HG03457 (cell line): ENCODE data around the gene TBC1D24.

Experiments used
- ATAC-seq: cut with Tn5 transposase; IDR thresholded peaks from one replicate; pipeline ENCODE4 v1.9.1; 2021; ENCODE audit warnings: moderate number of reproducible peaks; ENCODE audit not compliant: unreplicated experiment

Gene TBC1D24

DNA sequence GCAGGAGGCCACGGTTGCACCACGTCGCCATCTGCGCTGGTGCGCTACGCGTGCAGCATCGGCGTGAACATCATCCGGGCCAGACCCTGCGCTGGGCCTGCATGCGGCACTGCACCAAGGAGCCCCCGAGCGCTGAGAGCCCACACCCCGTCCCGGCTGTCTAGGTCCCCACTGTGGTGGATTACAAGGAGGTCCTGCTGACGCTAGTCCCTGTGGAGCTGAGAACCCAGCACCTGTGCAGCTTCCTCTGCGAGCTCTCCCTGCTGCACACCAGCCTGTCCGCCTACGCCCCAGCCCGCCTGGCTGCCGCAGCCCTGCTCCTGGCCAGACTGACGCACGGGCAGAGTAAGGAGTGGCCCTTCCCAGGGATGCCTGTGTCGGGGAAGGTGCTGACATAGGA lies 25.8 kb upstream of the TBC1D24 start:
- ATAC-seq, result no peak

DNA sequence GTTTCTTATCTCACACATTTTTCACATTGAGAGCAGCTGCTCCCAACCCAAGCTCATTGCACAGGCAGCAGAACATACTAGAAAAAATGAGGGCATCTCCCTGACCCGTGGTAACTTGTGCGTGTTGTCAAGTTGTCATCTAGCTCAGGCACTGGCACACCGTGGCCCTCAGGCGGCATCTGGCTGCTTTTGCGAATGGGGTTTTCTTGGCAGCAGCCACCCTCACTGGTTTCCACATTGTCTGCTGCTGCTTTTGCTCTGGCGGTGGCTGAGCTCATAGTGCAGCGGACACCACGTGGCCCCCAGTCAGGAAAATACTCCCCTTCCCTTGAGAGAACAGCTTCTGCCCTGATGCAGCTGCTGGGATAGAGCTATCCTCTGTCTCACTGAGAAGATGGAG lies 24.4 kb upstream of the TBC1D24 start:
- no peak for ATAC-seq

DNA sequence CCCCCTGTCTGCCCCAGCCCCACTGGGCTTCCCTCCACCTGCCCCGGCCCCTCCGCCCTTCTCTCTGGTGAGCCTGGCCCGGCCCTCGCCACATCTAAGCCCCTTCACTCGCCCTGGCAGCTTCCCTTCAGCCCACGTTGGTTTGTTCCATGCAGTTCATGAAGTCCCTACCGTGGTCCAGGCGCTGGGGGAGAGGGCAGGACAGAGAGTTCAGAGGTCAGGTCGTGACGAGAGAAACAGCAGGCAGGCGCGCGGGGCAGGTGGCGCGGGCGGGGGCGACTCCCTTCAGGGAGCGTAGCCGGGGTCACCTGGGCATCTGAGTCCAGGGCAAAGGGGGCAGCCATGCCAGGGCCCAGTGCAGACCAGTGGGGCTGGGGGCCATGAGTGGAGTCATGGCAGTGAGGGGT lies 23.9 kb upstream of the TBC1D24 start:
- ATAC-seq, result no peak

DNA sequence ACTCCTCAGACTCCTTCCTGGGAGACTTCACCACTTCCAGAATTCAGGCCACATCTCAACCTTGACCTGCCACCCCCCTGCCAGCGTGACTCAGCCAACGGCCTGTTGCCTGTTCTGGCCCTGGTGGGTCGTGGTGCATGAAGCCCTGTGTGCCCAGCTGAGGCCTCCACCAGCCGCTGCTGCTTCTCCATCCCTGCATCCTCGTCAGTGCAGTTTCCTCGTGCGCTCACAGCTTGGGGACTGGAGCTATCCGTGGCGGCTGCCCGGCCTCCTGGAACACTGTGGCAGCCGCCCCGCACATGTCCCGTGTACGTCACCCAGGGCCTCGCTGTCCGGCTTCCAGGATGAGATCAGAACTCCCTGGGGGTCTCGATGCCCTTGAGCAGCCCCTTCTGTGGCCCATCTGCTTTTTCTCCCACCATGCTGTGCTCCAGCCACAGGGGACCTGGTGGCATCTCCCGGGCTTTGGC lies 23.0 kb upstream of the TBC1D24 start:
- no peak for ATAC-seq

DNA sequence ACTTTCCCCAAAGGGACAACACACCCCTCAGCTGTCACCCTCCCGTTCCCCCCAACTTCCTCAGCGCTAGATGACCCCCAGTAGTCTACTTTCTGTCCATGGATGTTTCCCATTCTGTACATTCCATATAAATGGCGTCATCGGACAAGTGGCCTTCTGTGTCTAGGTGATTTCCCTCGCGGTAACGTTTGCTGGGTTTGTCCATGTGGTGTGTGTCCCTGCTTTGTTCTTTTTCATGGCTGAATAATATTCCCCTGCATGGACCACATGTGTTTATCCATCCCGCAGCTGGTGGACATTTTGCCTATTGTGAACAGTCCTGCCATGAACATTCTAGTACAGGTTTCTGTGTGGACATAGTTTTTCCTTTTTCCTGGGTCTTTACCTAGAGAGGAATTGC lies 22.3 kb upstream of the TBC1D24 start:
- no peak for ATAC-seq

DNA sequence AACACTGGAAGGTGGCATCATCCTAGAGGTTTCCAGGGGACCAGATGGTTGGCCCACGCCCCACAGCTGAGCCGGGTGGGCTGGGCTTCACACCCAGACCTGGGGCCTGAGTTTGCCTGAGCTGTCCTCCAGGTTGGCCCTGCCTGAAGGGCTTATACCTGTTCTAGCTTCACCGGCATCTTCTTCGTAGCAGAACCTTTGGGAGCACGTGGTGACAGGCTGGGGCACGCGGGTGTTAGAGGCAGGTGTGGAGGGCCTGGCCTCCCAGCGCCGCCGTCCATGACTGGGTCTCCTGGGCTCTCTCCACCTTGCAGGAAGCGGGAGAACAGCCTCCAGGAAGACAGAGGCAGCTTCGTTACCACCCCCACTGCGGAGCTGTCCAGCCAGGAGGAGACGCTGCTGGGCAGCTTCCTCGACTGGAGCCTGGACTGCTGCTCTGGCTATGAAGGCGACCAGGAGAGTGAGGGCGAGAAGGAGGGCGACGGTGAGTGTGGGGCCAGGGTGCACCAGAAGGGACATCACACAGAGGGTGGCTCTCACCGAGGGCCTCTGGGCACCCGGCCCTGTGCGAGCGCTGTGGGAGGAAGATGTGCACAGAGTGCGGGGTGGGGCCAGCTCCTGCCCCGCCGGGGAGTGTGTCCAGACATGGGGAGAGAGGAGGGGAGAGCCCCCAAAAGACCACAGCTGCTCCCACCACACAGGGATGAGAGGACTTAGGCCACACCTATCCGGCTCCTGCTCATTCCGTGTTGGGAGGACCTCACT lies 19.7 kb upstream of the TBC1D24 start:
- ATAC-seq, result no peak

DNA sequence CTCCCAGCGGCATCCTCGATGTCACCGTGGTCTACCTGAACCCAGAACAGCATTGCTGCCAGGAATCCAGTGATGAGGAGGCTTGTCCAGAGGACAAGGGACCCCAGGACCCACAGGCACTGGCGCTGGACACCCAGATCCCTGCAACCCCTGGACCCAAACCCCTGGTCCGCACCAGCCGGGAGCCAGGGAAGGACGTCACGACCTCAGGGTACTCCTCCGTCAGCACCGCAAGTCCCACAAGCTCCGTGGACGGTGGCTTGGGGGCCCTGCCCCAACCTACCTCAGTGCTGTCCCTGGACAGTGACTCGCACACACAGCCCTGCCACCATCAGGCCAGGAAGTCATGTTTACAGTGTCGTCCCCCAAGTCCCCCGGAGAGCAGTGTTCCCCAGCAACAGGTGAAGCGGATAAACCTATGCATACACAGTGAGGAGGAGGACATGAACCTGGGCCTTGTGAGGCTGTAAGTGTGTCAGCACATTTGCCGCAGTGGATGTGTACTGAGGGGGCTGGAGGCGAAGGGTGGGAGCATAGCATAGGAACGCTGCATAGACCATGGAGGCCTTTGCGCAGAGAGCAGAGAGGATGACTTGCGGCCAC lies 18.3 kb upstream of the TBC1D24 start:
- no peak for ATAC-seq

DNA sequence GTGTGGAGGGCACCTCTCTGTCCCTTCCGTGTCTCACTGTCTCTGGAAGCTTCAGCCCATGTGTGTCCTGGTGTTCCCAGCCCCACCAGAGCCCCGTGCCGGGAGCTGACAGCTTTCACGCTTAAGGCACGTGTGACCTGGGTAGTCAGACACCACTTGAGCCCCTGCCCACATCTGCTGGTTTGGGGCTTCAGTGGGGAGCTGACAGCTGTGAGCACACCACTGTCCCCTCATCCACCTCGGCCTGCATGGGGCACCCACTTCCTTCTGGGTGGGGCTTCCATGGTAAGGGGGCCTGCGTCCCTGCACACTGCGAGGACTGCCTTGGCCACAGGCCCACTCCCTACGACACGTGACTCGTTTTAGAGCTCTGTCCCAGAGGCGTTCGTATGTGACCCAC lies 17.7 kb upstream of the TBC1D24 start:
- ATAC-seq, result no peak

DNA sequence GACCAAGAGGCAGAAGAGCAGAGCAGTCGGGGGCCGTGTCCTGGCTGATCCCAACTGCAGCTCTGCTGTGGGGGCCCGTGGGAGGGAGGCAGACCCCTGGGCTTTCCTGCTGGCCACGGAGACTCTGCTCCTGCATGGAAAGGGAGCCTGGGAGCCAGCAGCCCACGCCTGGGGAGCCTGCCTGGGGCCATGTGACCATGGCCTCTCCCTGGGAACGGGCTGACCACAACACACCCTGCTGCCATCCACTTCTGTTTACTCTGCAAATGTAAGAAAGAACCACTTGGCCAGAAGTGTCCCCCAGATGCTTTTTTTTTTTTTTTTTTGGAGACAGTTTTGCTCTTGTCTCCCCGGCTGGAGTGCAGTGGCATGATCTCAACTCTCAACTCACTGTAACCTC lies 17.0 kb upstream of the TBC1D24 start:
- ATAC-seq, result no peak

DNA sequence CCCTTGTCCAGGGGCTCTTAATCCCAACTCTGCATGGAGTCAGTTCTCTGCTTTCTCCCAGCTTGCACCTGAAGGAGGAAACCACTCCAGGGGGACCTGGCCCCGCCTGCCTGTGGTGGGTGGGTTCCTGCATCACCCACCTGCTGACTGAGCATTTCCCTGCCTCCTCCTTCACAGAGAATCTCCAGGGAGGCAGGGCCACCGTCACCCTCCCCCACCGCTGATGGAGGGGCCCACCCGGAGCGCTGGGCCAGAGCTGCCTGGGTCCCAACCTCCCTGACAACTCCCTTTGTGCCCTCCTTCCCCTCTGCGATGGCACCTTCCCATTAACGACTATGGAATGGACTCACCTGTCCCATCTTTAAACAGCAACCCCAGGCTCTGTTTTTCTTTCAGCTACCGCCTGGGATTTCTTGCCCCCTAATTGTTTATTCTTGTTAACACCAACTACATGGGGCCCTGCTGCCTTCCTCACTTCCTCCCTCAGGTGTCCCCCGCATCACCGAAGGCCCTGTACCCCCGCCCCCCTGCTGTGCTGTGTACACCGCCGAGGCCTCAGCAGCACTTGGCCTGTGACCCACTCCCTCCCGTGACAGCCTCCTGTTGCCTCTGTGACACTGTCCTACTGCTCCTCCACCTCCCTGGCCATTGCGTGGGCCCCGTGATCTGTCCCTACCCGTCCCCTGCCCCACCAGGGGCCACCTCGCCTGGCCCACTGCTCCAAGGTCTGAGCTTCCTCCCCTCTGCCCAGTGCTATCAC lies 15.9 kb upstream of the TBC1D24 start:
- peak; percentile 3 for ATAC-seq

DNA sequence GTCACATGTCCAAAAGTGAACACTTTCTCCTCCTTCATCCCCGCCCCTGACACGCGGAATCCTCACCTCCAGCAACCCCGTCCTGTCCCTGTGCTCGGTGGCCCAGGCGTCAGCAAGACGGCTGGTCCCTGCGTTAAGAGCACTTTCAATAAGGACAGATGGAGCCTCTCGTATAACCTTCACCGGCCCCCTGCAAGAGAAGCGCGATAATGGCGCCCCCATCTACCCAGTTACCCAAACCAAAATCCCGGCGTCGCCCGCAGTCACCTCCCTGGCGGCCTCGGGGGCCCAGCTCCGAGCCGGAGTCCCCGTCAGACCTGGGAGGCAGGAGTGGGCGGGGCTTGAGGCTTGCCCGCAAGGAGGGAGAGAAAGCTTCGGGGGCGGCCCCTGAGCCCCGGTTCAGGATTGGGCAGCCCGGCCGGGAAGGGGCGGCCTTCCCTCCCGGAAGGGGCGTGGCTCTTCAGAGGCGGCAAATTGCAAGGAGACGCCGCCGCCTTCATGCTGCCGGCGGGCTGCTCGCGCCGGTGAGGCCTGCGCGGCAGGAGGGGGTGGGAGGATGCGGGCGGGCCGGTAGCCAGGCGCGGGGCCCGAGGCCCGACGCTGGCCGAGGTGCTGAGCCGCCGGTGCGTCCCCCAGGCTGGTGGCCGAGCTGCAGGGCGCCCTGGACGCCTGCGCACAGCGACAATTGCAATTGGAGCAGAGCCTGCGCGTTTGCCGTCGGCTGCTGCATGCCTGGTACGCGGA lies 15.1 kb upstream of the TBC1D24 start, which contains the start of gene TEDC2:
TEDC2 (plus strand) TSS at position 463 of the 744 bp plus-strand sequence; CDS start at position 499, 36 bp downstream.
- peak; percentile 59 for ATAC-seq

DNA sequence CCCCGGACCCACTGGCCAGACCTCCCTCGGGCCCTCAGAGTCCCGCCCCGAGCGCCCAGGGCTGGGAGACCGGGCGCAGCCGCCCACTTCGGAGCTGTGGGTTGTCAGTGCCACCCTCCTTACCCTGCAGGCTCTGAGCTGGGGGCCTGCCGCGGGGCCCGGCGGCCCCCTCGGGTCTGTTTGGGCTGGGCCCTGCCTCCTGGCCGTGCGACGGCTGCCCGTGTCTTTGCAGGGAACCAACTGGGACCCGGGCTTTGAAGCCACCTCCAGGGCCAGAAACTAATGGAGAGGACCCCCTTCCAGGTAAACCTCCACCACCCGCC lies 14.6 kb upstream of the TBC1D24 start:
- ATAC-seq, result peak; percentile 13

DNA sequence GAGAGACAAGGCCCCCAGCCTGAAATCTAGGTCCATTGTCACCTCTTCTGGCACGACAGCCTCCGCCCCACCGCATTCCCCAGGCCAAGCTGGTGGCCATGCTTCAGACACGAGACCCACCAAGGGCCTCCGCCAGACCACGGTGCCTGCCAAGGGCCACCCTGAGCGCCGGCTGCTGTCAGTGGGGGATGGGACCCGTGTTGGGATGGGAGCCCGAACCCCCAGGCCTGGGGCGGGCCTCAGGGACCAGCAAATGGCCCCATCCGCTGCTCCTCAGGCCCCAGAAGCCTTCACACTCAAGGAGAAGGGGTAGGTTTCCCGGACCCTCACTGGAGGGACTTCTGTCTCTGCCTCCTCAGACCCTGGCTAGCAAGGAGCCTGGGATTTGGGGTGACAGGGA lies 14.0 kb upstream of the TBC1D24 start:
- no peak for ATAC-seq

DNA sequence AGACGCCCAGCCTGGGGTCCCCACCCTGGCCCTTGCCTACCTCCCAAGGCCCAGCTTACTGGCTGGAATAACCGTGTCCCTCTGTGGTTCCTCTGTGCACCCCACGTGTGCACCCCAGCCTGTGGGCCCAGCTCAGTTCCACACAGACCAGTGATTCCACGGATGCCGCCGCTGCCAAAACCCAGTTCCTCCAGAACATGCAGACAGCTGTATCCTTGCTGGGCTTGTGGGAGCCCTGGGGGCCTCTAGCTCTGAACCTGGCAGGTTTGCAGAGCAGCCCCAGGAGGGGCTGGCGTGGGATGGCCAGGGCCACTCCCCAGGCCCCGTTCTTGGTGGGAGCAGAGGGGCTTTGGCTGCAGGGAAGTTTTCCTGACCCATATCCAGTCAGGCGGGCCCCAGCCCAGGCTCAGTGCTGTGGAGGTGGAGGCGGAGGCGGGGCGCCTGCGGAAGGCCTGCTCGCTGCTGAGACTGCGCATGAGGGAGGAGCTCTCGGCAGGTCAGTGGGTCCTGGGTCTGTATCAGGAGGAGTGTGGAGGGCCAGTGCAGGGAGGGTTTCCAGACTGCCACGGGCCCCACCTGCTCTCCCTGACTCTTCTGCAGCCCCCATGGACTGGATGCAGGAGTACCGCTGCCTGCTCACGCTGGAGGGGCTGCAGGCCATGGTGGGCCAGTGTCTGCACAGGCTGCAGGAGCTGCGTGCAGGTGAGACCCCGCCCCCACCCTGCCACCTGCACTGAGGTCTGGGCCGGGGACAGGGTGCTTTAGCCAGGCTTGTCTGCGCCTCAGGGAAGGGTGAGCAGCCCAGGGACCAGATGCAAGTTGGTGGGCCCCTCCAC lies 12.7 kb upstream of the TBC1D24 start:
- no peak for ATAC-seq

DNA sequence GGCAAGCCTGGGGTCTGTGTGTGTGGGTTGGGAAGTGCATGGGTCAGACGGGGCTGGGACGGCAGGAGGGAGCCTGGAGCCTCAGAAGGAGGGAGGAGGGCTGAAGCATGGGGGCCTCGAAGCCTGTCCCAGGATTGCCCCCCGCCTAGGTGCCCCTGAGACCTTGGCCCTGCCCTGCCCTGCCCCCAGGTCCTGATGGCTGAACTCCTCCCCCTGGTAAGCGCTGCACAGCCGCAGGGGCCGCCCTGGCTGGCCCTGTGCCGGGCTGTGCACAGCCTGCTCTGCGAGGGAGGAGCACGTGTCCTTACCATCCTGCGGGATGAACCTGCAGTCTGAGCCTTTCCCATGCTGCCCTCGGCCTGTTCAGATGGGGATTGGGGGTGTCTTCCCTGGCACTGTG lies 10.6 kb upstream of the TBC1D24 start:
- ATAC-seq, result no peak

DNA sequence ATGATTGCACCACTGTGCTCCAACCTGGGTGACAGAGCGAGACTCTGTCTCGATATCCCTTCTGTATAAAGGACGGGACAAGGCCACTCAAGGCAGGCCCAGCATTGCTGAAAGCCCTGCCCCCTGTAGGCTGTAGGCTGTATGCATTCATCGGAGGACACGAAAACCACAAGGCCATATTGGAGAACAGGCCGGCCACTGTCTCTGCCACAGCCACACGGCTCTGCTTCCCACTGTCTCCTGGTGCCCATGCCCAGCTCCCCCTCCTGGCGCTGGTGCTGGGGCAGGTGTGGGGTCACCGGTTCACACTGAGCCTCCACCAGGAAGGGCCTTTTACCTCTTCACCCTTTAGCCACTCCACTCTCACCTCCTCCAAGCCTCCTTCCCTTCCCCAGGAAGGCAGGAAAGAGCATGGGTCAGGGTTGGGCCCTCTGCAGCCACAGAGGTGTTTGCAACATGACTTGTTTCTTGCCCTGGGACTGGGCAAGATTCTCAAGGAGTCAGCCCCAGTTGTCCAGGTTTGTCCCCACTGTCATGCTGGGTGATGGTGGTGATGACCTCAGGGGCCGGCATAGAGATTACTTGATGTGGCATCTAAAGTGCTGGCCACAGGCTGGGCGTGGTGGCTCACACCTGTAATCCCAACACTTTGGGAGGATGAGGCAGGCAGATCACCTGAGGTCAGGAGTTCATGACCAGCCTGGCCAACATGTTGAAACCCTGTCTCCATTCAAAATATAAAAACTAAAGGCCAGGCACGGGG lies 9.1 kb upstream of the TBC1D24 start:
- ATAC-seq, result no peak

DNA sequence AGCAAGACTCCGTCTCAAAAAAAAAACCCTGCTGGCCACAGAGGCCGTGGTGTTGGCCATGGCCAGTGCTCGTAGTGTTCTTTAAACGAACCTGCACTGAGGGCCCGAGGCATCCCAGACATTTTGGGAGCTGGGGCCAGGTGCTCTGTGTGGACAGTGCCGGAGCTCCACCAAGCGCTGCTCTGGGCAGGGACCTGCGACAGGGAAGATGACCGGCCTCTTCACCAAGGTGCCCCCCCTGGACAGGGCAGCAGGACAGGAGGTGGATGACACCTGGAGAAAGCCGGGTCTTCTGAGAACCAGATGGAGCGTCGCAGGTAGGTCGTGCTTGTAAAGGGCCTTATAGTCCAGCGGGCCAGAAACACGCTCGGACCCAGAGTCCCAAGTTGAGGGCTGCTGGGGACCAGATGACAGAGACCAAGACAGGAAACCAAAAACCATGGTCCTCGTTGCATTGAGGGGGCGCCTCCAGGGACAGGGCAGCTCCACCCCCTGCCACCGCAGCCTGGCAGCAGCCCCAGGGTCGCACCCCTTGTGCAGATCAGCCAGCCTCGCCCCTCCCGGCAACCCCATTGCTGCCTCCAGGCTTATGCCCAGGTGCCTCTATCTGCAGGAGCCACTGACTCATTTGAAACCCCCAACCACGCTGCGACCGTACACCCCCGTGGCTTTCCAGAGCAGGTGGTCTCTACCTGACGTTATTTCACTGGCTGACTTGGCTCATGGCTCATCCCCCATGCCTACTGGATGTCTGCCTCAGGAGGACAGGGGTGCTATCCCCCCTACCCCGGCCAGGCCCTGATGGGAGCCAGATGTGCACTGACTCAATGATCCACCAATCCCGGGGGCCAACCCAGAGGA lies 8.0 kb upstream of the TBC1D24 start:
- no peak for ATAC-seq

DNA sequence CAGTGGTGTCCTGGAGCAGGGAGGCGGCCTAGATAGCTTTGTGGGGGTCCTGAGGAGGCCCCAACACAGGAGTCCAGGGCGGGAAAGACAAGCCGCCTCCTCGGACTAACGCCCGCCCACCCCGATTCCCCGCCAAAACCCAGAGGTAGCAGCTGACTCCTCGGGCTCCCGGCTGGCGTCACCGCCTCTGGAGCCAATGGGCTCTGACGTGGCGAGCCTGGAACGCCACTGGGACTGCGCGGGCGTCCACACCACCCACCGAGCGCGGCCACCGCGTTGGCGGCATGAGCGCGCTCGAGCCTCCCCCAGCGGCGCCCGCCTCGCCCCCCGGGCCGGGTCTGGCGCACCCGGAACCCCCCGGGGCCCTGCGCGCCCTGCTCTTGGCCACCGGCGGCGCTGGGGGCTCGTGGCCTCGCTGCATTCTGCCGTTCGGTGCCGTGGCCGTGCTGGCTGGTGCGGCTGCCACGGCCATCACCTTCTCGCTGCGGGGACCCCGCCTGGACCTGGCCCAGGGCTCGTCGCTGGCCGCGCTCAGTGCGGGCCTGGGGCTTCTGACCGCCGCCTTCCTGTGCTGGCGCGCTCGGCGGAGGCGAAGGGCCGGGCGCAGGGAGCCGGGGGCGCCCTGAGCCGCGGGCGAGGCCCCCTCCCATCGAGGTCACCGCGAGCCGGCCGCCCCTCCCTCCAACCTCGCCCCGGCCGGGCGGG lies 7.2 kb upstream of the TBC1D24 start:
- no peak for ATAC-seq
